GM19239 (cell line): ENCODE results near the gene SPA17.

Experiments
- DNase-seq: peaks from one replicate; pipeline ENCODE4 v3.0.0; 2011; ENCODE audit warnings: low spot score; ENCODE audit not compliant: insufficient read length
- FAIRE-seq: peaks from 2 replicates; lab custom pipeline; 2011; peaks lifted over from hg19 to GRCh38; lab: Jason Lieb, UNC

The SPA17 gene

GRCh38 chr11:124673333-124674167 lies at the start of gene SPA17, which contains the start of gene SIAE:
Gene SPA17, plus strand, starts transcription at chr11:124673904. Its CDS starts 1,361 bp downstream, at chr11:124675265.
Gene SIAE, minus strand, starts transcription at chr11:124673739. Its CDS starts 31 bp downstream, at chr11:124673708.
- FAIRE-seq (peak; percentile 73), DNase-seq (peak; percentile 80)

- no peak for DNase-seq
- FAIRE-seq, result no peak
Measured at GRCh38 chr11:124625504-124626168, 48.1 kb upstream of the SPA17 start.

DNA sequence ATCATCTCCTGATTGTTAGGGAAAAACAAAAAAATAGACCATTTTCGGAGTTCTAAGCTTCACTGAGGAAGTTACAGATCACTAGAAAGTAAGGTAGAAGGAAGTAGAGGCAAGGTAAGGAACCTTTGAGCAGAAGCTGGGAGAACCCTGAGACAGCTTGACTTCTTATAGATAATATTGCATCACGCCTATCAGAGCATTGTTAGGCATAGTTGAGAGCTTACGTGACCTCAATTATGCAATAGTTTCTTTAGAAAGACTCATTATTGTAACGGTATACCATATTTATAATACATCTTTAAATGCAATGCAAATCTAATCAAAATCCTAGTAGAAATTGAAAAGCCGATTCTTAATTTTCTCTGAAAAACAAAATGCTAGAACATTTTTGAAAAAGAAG lies 46.2 kb upstream of the SPA17 start:
- FAIRE-seq, result no peak
- no peak for DNase-seq

DNA sequence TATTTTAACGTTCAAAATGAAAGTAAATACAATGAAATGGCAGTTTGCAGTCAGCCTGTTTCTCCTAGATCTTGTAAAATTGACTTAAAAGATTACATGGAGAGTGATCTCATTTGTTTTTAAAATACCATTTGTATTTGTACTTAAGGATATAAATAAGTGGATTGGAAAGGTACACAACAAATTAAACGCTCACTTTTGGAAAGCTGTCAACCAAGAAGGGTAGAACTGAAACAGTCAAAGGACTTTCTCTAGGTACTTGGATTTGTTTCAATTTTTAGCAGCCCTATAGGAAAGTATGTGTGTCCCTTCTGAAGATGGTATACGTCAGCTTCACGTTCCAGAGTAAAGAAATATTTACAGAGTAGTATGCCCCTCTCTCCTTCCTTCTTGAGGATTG lies 43.7 kb upstream of the SPA17 start:
- FAIRE-seq (no peak), DNase-seq (no peak)

- FAIRE-seq (no peak), DNase-seq (no peak)
Measured at GRCh38 chr11:124633355-124633754, 40.3 kb upstream of the SPA17 start.

DNA sequence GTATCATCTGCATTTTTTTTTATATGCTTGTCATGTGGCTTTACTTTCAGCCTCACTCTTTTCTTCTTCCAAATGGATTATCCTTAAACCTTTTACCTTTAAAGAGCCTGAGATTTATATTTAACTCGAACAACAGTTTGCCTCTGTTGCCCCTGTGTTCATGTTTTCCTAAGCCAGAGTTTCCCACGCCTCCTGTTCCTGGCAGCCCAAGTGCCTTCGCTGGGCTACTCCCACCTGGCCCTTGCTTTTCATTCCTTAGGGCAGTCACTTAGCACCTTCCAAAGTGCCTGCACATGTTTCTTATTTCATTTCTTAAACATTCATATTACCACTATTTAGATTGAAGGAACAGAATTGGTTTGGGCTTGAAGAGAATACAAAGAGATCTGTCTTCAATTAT lies 37.8 kb upstream of the SPA17 start:
- no peak for FAIRE-seq
- DNase-seq, result no peak

GRCh38 chr11:124638500-124638899 lies 35.2 kb upstream of the SPA17 start:
- DNase-seq, result no peak
- FAIRE-seq, result no peak

DNA sequence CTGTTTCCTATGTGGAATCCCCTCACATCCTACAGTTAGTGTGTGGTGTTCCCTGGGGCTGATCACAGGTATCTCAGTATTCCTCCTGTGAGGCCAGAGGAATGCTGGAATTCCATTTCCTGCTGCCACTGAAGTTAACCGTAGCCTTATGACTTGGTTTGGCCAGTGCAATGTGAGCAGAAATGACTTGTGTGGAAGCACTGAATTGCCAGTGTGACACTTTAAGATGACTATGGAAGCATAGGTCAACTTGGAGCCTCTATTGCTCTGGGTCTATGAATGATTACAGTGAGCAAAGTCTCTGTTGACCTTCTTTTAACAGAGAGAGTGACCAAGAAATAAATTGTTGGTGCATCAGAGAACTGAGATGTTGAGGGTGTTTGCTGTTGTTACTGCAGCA lies 34.5 kb upstream of the SPA17 start:
- DNase-seq (no peak), FAIRE-seq (no peak)

DNA sequence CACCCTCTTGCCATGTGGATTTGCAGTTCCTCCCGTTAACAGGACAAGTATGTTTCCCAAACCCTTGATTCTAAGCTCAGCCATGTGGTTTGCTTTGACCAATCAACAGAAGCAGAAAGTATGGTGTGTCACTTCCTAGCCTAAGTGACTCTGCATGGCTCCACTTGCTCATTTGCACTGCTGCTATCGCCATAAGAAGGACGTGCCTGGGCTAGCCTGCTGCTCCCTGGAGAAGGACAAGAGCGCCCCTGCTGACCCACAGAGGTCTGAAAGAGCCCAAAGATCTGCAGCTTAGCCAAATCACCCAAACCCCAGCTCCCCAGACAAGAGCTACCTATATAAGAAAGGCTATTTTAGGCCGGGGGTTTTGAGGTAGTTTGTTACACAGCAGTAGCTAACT lies 33.0 kb upstream of the SPA17 start:
- no peak for FAIRE-seq
- DNase-seq, result no peak

GRCh38 chr11:124642628-124643027 lies 31.1 kb upstream of the SPA17 start:
- no peak for FAIRE-seq
- no peak for DNase-seq

DNA sequence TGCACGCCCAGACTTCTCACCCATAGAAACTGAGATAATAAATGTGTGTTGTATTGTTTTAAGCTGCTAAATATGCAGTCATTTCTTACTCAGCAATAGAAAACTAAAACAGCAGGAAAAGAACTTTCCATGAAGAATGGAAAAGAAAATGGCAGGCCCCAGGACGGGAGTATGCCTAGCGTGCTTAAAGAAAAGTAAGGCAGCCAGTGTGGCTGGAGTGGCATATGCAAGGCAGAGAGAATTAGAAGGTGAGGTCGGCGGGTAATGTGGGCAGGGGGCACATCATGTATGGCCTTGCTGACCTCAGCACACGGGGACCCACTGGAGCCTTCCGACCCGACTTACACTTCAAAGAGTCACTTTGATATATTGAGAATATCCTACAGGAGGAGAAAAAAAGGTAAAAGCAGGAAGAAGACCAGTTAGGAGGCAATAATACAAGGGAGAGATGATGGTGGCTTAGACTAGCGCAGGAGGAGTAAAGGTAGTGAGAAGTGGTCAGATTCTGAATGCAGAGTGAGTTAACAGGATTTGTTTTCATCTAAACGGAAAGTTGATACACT lies 30.6 kb upstream of the SPA17 start:
- no peak for FAIRE-seq
- no peak for DNase-seq

GRCh38 chr11:124643605-124644425 lies 29.9 kb upstream of the SPA17 start:
- FAIRE-seq, result no peak
- no peak for DNase-seq

GRCh38 chr11:124644426-124645280 lies 29.1 kb upstream of the SPA17 start:
- FAIRE-seq, result peak; percentile 89
- DNase-seq, result peak; percentile 20

DNA sequence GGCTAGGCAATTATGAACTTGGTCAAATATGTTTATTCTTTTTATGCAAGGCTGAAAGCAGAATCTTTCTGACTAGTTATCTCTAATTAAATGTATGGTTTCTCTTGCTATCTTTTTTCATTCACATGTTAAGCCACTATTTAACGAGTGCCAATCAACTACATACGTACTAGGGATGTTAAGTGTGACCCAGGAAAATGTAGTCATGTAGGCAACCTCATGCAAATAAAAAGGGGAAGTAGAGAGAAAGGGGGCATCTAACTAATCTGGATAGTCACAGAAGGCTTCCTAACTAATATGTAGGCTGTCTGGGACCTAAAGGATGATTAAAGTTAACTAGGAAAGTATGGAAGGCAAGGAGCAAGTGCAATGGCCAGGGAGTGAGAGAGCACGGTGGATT lies 27.6 kb upstream of the SPA17 start:
- DNase-seq (no peak), FAIRE-seq (no peak)

- FAIRE-seq, result no peak
- DNase-seq, result no peak
Measured at GRCh38 chr11:124648610-124649009, 25.1 kb upstream of the SPA17 start.

GRCh38 chr11:124656774-124657630 lies 16.7 kb upstream of the SPA17 start:
- FAIRE-seq, result no peak
- no peak for DNase-seq

DNA sequence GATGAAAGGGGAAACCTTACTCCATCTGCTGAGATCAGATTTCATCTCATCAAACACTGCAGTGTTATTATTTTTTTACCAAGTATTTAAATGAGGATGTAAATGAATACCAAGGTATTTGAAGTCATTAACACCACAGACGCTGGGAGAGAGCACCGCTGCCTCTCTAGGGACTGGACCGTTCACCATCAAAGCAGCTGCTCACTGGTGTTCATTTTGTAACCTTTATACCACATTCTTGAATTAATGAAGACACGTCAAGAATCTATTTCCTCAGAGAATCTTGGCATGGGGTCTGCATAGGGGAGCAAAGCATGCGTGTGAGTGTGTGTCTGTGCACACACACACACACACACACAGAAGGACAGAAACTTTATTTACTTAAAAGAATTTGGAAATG lies 15.8 kb upstream of the SPA17 start:
- no peak for DNase-seq
- FAIRE-seq, result no peak

DNA sequence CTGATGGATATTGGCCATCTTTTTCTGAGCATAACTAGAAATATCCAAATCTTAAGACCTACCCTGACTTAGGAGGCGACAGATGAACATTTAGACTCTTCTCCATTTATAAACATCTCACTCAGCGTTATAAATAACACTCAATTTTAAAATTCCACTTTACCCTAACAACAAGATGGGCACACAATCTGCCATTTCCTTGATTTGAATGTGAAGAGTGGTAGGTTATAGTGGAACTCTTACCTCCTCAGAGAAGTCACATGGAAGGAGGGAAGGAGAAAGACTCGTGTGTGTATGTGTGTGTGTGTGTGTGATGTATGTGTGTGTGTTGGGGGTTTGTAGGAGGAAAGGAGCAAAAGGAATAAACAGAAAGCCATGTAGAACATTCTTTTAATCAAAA lies 15.2 kb upstream of the SPA17 start:
- FAIRE-seq (no peak), DNase-seq (no peak)

DNA sequence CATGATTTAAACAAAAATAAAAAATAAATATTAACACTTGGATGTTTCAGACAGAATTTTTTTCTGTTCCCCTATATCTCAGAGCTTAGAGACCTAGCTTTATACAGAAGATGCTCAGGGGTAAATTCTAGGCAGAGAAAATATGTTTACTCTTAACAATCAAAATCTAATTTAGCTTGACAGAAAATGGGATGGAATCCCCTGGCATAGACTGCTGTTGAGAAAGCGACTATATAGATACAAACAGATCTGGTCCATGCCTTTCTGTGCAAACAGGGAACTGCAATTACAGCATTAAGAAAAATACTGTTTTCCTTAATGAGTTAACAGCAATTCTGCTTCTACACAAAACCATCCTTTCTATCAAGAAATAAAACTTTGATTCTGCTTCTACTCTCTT lies 14.7 kb upstream of the SPA17 start:
- FAIRE-seq, result no peak
- DNase-seq, result no peak
